Mesenchymal stem cell (in vitro differentiated cells and primary cell): Measurements from ENCODE around the gene TM4SF4.
"Not testable (repeated sequence)": the region's sequence is repeated elsewhere in the genome, so short reads cannot be mapped to it uniquely, and the experiment has no call there.

ENCODE experiments used
- DNase-seq: peaks from one replicate; pipeline ENCODE4 v3.0.0-alpha.2; 2013
- H2AFZ ChIP-seq: one replicate; pipeline ENCODE4 v1.6.1; 2013; ENCODE audit warnings: low read depth, mild to moderate bottlenecking, control low read depth, inconsistent platforms, low read length, moderate library complexity
- H2AK5ac ChIP-seq: 2 replicates; pipeline ENCODE4 v1.6.1; 2013; ENCODE audit warnings: low read length, moderate library complexity, mild to moderate bottlenecking, inconsistent platforms; ENCODE audit not compliant: severe bottlenecking
- H2BK120ac ChIP-seq: one replicate; pipeline ENCODE4 v1.6.1; 2013; ENCODE audit warnings: low read depth, mild to moderate bottlenecking, inconsistent platforms, low read length, moderate library complexity
- H2BK12ac ChIP-seq, 2 experiments: one replicate each; pipeline ENCODE4 v1.6.1; 2013; ENCODE audit warnings: inconsistent platforms in 2 of 2, low read length in 2 of 2, mild to moderate bottlenecking in 2 of 2, moderate library complexity in 2 of 2, control low read depth in 1 of 2
- H2BK15ac ChIP-seq: one replicate; pipeline ENCODE4 v1.6.1; 2013; ENCODE audit warnings: mild to moderate bottlenecking, low read depth, inconsistent platforms; ENCODE audit not compliant: poor library complexity, severe bottlenecking
- H2BK5ac ChIP-seq: 2 replicates; pipeline ENCODE4 v1.6.1; 2013; ENCODE audit warnings: low read depth, mild to moderate bottlenecking, low read length, control low read depth, inconsistent platforms; ENCODE audit not compliant: poor library complexity, severe bottlenecking
- H3K14ac ChIP-seq, 2 experiments: one replicate each; pipeline ENCODE4 v1.6.1; 2013; ENCODE audit warnings: inconsistent platforms in 2 of 2, low read length in 2 of 2, control low read depth in 1 of 2, mild to moderate bottlenecking in 1 of 2, moderate library complexity in 1 of 2
- H3K18ac ChIP-seq, 2 experiments: one replicate each; pipeline ENCODE4 v1.6.1; 2013; ENCODE audit warnings: inconsistent platforms in 2 of 2, low read length in 2 of 2, control low read depth in 1 of 2, low read depth in 1 of 2, mild to moderate bottlenecking in 1 of 2
- H3K23ac ChIP-seq, 2 experiments: one replicate each; pipeline ENCODE4 v1.6.1; 2013; ENCODE audit warnings: inconsistent platforms in 2 of 2, low read length in 2 of 2, mild to moderate bottlenecking in 2 of 2, moderate library complexity in 2 of 2, control low read depth in 1 of 2
- H3K27ac ChIP-seq: 2 replicates; pipeline ENCODE4 v1.5.1; 2013; ENCODE audit warnings: mild to moderate bottlenecking, moderate library complexity, low read length, control low read depth, inconsistent platforms; ENCODE audit not compliant: poor library complexity, severe bottlenecking
- H3K27me3 ChIP-seq, 2 experiments: 2 replicates each; pipeline versions ENCODE4 v1.6.1 to v1.7.0; 2013; ENCODE audit warnings: low read length in 2 of 2, mild to moderate bottlenecking in 2 of 2, moderate library complexity in 2 of 2, control low read depth in 1 of 2, inconsistent platforms in 1 of 2; ENCODE audit not compliant: control insufficient read depth in 1 of 2, insufficient read depth in 1 of 2
- H3K36me3 ChIP-seq, 2 experiments: 2 replicates each; pipeline versions ENCODE4 v1.6.1 to v1.7.0; 2013; ENCODE audit warnings: low read length in 2 of 2, control low read depth in 1 of 2, inconsistent platforms in 1 of 2, low read depth in 1 of 2, mild to moderate bottlenecking in 1 of 2; ENCODE audit not compliant: insufficient read depth in 2 of 2, control insufficient read depth in 1 of 2
- H3K4ac ChIP-seq, 2 experiments: one replicate each; pipeline ENCODE4 v1.6.1; 2013; ENCODE audit warnings: inconsistent platforms in 2 of 2, low read length in 2 of 2, mild to moderate bottlenecking in 2 of 2, moderate library complexity in 2 of 2, control low read depth in 1 of 2, low read depth in 1 of 2
- H3K4me1 ChIP-seq: 2 replicates; pipeline ENCODE4 v1.6.1; 2013; ENCODE audit warnings: low read depth, low read length, control low read depth; ENCODE audit not compliant: control insufficient read depth, insufficient read depth
- H3K4me2 ChIP-seq: 2 replicates; pipeline ENCODE4 v1.6.1; 2013; ENCODE audit warnings: low read length, mild to moderate bottlenecking, inconsistent platforms; ENCODE audit not compliant: poor library complexity, severe bottlenecking
- H3K4me3 ChIP-seq, 2 experiments: 2 replicates each; pipeline versions ENCODE4 v1.5.1 to v1.7.0; 2013; ENCODE audit warnings: low read length in 2 of 2, mild to moderate bottlenecking in 2 of 2, control low read depth in 1 of 2, low read depth in 1 of 2; ENCODE audit not compliant: insufficient read depth in 1 of 2
- H3K79me1 ChIP-seq: replicated peaks from 2 replicates; pipeline ENCODE4 v1.6.1; 2013; ENCODE audit warnings: mild to moderate bottlenecking, control low read depth, low read length, inconsistent platforms; ENCODE audit not compliant: poor library complexity, severe bottlenecking
- H3K9ac ChIP-seq: 2 replicates; pipeline ENCODE4 v1.7.0; 2013; ENCODE audit warnings: mild to moderate bottlenecking, low read length, moderate library complexity
- H3K9me3 ChIP-seq: 2 replicates; pipeline ENCODE4 v1.7.0; 2013; ENCODE audit warnings: mild to moderate bottlenecking, low read length; ENCODE audit not compliant: control insufficient read depth
- H4K8ac ChIP-seq: one replicate; pipeline ENCODE4 v1.6.1; 2013; ENCODE audit warnings: inconsistent platforms, mild to moderate bottlenecking, low read length, moderate library complexity
- H4K91ac ChIP-seq: one replicate; pipeline ENCODE4 v1.6.1; 2013; ENCODE audit warnings: mild to moderate bottlenecking, low read length, inconsistent platforms
- WGBS: methylation state at CpG from one replicate; pipeline ENCODE4 v1.1.7; 2013; ENCODE audit warnings: mixed read lengths; 5-methylcytosine and 5-hydroxymethylcytosine counted together

TM4SF4 gene

DNA sequence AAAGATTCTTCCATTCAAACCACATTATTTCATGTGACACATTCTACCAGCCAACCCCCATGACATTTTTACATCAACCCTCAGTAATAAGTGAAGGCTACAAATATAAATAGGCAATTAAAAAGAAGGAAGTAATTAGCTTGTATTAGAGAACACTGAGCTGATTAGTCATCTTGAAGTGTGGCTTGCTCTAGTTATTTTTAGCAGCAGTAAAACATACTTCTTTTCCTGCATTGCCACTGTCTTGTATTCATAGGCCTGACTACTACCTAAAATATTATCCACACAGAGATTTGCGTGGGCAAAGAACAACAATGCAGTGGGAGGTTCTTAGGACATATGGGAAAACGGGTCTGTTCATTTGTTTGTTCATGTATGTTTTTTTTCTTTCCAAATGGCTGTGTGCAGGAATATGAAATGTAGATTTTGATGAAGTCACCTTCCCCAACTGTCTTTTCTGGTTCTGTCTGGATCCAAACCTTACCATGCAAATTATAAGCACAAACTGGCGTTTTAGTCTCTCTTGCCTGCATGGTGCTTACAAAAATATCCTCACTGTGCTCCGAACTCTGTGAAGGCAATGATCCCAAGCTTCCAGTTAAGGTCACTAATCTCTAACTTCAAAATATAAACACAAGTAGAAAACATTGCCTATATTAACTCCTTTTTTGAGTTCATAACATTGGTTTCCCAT, 31.5 kb upstream of the TM4SF4 start:
- Histone ChIP-seq H2BK120ac (peak overlapping the region; percentile 21), H3K23ac (no peak overlapping the region), H3K18ac (no peak overlapping the region), H3K27ac (peak overlapping the region; percentile 69), H4K8ac (no peak overlapping the region), H2AFZ (no peak overlapping the region), H3K4ac (no peak overlapping the region), H3K79me1 (no peaks in the 10 kb centered on the region), H3K4me2 (no peak overlapping the region), H2BK5ac (no peak overlapping the region), H2AK5ac (no peak overlapping the region), H3K14ac (no peak overlapping the region), H2BK15ac (no peak overlapping the region), H3K9me3 (no peaks in the 10 kb centered on the region), H3K36me3 (no peaks in the 10 kb centered on the region), H2BK12ac (peak overlapping the region in 1 of 2 experiments; percentile 72), H4K91ac (no peak overlapping the region), H3K9ac (peak overlapping the region; percentile 19), H3K27me3 (no peaks in the 10 kb centered on the region), H3K4me3 (no peak overlapping the region), H3K4me1 (no peaks in the 10 kb centered on the region)
- 30% methylated on average over 4 of the region's 4 CpGs for WGBS
- peak; percentile 76 for DNase-seq

DNA sequence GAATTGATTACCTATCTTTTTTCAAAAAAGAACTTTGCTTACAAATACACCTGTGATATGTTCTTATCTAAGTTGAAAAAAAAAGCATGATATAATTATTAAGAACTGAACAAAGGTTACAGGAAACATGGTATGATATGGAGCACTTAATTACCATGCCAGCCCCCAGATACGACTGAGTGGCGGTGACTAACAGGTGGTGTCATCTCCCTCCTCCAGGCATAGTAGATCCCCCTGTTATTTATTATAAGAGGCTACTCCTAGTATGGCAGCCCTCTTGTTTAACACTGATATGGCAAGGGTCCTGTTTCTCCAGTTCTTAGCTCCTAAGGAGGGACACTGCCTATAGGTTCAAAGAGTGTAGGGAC, 31.0 kb upstream of the TM4SF4 start:
- no peaks in the 10 kb centered on the region for H3K79me1 ChIP-seq
- no peak overlapping the region for H2BK5ac ChIP-seq
- H2AFZ ChIP-seq = no peak overlapping the region
- WGBS = 49% methylated on average over 2 of the region's 2 CpGs
- no peak overlapping the region for H3K4ac ChIP-seq
- no peaks in the 10 kb centered on the region for H3K27me3 ChIP-seq
- no peak for DNase-seq
- H3K36me3 ChIP-seq = no peaks in the 10 kb centered on the region
- H4K91ac ChIP-seq = no peak overlapping the region
- H4K8ac ChIP-seq = no peak overlapping the region
- no peaks in the 10 kb centered on the region for H3K4me1 ChIP-seq
- no peak overlapping the region for H3K23ac ChIP-seq
- H2BK120ac ChIP-seq = no peak overlapping the region
- no peak overlapping the region for H3K4me2 ChIP-seq
- no peak overlapping the region for H2BK15ac ChIP-seq
- no peak overlapping the region for H3K18ac ChIP-seq
- no peak overlapping the region for H3K4me3 ChIP-seq
- H3K27ac ChIP-seq = no peak overlapping the region
- no peak overlapping the region for H2AK5ac ChIP-seq
- H3K9me3 ChIP-seq = no peaks in the 10 kb centered on the region
- H3K14ac ChIP-seq = no peak overlapping the region
- peak overlapping the region in 1 of 2 experiments; percentile 63 for H2BK12ac ChIP-seq
- no peak overlapping the region for H3K9ac ChIP-seq

DNA sequence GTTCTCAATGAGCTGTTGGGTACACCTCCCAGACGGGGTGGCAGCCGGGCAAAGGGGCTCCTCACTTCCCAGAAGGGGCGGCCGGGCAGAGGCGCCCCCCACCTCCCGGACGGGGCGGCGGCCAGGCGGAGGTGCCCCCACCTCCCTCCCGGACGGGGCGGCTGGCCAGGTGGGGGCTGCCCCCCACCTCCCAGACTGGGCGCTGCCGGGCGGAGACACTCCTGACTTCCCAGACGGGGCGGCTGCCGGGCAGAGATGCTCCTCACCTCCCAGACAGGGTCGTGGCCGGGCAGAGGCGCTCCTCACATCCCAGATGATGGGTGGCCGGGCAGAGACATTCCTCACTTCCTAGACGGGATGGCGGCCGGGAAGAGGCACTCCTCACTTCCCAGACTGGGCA, 29.6 kb upstream of the TM4SF4 start:
- H2BK120ac ChIP-seq = not testable (repeated sequence)
- WGBS = 86% methylated on average over 23 of the region's 26 CpGs

DNA sequence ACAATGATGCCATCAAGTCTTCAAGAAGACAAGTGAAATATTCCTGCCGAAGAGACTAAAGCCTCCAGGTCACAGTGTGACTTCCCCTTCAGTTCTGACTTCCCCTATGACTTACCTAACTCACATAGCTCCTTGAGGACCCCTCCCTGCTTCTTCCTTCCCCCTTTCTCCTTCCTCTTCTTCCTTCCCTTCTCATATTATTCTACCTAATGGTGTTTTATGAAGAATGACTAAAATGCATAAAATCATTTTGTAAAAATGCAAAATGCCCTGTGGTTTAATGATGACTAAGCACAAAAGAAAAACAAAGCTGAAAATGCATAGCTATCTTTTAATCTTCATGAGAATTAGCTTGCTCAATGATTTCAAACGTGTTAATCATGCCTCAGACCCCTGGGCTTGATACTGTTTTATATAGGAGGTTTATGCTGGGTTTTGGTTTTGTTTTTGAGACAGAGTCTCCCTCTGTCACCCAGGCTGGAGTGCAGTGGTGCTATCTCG, 26.1 kb upstream of the TM4SF4 start:
- Histone ChIP-seq H2AK5ac (peak overlapping the region; percentile 49), H3K27ac (peak overlapping the region; percentile 85), H4K8ac (no peak overlapping the region), H3K4me2 (no peak overlapping the region), H4K91ac (no peak overlapping the region), H2BK5ac (peak overlapping the region; percentile 67), H3K18ac (no peak overlapping the region), H3K4ac (no peak overlapping the region), H3K23ac (no peak overlapping the region), H3K4me3 (no peak overlapping the region), H2BK12ac (no peak overlapping the region), H3K79me1 (no peaks in the 10 kb centered on the region), H3K9ac (peak overlapping the region; percentile 23), H3K36me3 (no peaks in the 10 kb centered on the region), H3K4me1 (peaks cover 7% of the 10 kb centered on the region), H3K9me3 (peaks cover 9% of the 10 kb centered on the region), H3K14ac (no peak overlapping the region), H2BK120ac (no peak overlapping the region), H2AFZ (no peak overlapping the region), H3K27me3 (no peaks in the 10 kb centered on the region), H2BK15ac (no peak overlapping the region)
- 37% methylated on average over 3 of the region's 3 CpGs for WGBS
- DNase-seq = peak; percentile 32

More for the DNA sequence above, 29.6 kb upstream of the TM4SF4 start:
- not testable (repeated sequence) for H3K23ac ChIP-seq, H3K27me3 ChIP-seq, H2AK5ac ChIP-seq, H2BK15ac ChIP-seq, H3K27ac ChIP-seq, H3K14ac ChIP-seq, H4K91ac ChIP-seq, H3K4ac ChIP-seq, H4K8ac ChIP-seq, H3K4me1 ChIP-seq, DNase-seq, H3K4me3 ChIP-seq, H2BK5ac ChIP-seq, H2BK12ac ChIP-seq, H2AFZ ChIP-seq, H3K9me3 ChIP-seq, H3K36me3 ChIP-seq, H3K9ac ChIP-seq, H3K18ac ChIP-seq, H3K4me2 ChIP-seq, H3K79me1 ChIP-seq
